NB4 (cell line): ENCODE data around the gene SERPINB6.

ENCODE experiments used
- CTCF ChIP-seq: IDR thresholded peaks from one replicate; pipeline ENCODE4 v1.5.1; 2012; ENCODE audit warnings: low read depth, low read length
- MAX ChIP-seq: IDR thresholded peaks from 2 replicates; pipeline ENCODE4 v1.6.1; 2011; ENCODE audit warnings: low read depth, low read length
- POLR2A ChIP-seq: IDR thresholded peaks from 2 replicates; pipeline ENCODE4 v1.6.1; 2011; ENCODE audit warnings: mild to moderate bottlenecking; ENCODE audit not compliant: insufficient read length; ENCODE audit errors: extremely low read depth

- TF ChIP-seq CTCF (no peak), POLR2A (no peak), MAX (no peak)
Observed at GRCh38 chr6:3001146-3001772, 29.9 kb upstream of the SERPINB6 start.
